ENCODE data around the gene LHFPL6. TPM values are rescaled to one million over a fixed set of nuclear protein-coding genes. Genes with fewer than 3 reads are reported as not detected.

LHFPL6 gene
- total RNA-seq, 4 donors from 2014 or later, result 12.8 to 27.3 (median 22.5) TPM

GRCh38 chr13:39631307-39631706 is 28.3 kb upstream of the LHFPL6 start:
- no peak for TF ChIP-seq POLR2A (IDR thresholded peaks at IDR 0.05)
- TF ChIP-seq, protein P1, sequence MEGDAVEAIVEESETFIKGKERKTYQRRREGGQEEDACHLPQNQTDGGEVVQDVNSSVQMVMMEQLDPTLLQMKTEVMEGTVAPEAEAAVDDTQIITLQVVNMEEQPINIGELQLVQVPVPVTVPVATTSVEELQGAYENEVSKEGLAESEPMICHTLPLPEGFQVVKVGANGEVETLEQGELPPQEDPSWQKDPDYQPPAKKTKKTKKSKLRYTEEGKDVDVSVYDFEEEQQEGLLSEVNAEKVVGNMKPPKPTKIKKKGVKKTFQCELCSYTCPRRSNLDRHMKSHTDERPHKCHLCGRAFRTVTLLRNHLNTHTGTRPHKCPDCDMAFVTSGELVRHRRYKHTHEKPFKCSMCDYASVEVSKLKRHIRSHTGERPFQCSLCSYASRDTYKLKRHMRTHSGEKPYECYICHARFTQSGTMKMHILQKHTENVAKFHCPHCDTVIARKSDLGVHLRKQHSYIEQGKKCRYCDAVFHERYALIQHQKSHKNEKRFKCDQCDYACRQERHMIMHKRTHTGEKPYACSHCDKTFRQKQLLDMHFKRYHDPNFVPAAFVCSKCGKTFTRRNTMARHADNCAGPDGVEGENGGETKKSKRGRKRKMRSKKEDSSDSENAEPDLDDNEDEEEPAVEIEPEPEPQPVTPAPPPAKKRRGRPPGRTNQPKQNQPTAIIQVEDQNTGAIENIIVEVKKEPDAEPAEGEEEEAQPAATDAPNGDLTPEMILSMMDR (IDR thresholded peaks at IDR 0.05), result no peak
- intact Hi-C loops (cut with DNase I; ENCODE audit: low total_unique reads), result no loop called here
- no peak overlapping the region for H3K4me3 ChIP-seq (ENCODE audit: low read depth, poor library complexity, severe bottlenecking)
- WGBS, 2 donors, result 72 to 88% methylated on average over 1 of the region's 1 CpG
- DNase-seq (ENCODE audit: low spot score in 2 of 2), result no peak

DNA sequence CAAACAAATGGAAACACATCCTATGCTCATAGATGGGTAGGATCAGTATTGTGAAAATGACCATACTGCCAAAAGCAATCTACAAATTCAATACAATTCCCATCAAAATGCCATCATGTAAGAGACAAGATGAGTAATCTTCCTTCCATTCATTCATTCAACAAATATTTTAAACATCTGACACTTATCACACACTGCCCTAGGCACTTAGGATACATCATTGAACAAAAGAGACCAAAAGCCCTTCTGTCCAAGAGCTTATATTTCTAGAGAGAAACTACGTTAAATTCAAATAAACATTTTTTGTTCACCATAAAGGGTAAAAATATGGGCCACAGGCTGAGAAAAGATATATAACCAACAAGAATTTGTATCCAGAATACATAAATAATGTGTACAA is 20.5 kb upstream of the LHFPL6 start:
- WGBS, 2 donors, result 80 to 91% methylated on average over 1 of the region's 1 CpG
- no peak for DNase-seq (ENCODE audit: low spot score in 2 of 2)
- intact Hi-C loops (cut with DNase I; ENCODE audit: low total_unique reads), result no loop called here
- TF ChIP-seq, protein P1 (IDR thresholded peaks at IDR 0.05), result no peak
- no peak for TF ChIP-seq POLR2A (IDR thresholded peaks at IDR 0.05)
- no peak overlapping the region for H3K4me3 ChIP-seq (ENCODE audit: low read depth, poor library complexity, severe bottlenecking)

DNA sequence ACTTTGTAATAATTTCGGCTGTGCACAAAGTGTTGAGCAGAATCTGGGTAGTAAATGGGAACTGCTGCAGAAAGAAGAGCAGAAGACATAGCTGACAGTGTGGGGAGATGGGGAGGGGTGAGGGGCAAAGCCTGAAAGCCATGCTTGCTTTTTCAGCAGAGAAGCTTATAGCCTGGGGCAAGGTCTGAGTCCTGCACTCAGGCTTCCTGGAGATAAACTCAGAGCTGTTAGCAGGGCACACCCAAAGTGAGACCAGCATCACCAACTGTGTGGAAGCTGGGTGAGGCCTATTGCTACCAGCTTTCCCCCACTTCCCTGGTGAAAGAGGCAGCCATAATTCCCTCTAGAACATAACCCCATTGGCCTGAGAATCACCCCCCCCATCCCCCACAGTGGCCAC is 15.6 kb upstream of the LHFPL6 start:
- H3K4me3 ChIP-seq (ENCODE audit: low read depth, poor library complexity, severe bottlenecking), result no peak overlapping the region
- intact Hi-C loops (cut with DNase I; ENCODE audit: low total_unique reads), result loop anchor here (10.0 kb wide), 1 partner anchor 344 kb away; no protein-coding TSS in a partner anchor
- WGBS, 2 donors, result 40 to 71% methylated on average over 1 of the region's 1 CpG
- no peak for TF ChIP-seq POLR2A (IDR thresholded peaks at IDR 0.05)
- TF ChIP-seq, protein P1 (IDR thresholded peaks at IDR 0.05), result no peak
- no peak for DNase-seq (ENCODE audit: low spot score in 2 of 2)

DNA sequence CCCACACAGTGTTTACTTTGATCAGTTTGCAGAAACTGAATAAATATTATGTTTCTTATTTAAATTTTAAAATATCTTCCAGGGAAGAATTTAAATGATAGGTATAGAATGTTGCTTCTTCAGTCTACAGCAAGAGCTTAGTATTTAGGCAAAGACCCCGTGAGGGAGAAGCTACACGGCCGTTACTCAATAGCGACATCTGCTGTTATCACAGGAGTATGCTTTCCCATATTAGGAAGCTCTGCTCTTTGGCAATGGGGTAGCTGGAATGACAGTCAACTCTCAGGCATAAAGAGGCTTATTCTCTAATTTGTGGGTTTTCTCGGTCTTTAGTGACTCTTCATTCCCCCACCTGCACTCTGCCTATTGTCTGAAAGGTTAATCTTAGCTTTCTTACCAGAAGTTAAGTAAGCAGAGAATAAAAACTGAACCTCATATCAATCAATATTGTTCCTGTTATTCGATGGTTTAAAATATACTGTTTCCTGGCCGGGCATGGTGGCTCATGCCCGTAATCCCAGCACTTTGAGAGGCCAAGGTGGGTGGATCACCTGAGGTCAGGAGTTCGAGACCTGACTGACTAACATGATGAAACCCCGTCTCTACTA is 13.2 kb upstream of the LHFPL6 start:
- 29 to 33% methylated on average over 10 of the region's 10 CpGs for WGBS, 2 donors
- peak in 1 of 2 donors; percentile 38 for DNase-seq (ENCODE audit: low spot score in 2 of 2)
- intact Hi-C loops (cut with DNase I; ENCODE audit: low total_unique reads), result loop anchor here (10.0 kb wide), 1 partner anchor 341 kb away; no protein-coding TSS in a partner anchor
- H3K4me3 ChIP-seq (ENCODE audit: low read depth, poor library complexity, severe bottlenecking), result no peak overlapping the region
- no peak for TF ChIP-seq POLR2A (IDR thresholded peaks at IDR 0.05)
- TF ChIP-seq, protein P1 (IDR thresholded peaks at IDR 0.05), result peak in 1 of 3 donors; percentile 54

- intact Hi-C loops (cut with DNase I; ENCODE audit: low total_unique reads), result loop anchor here (5.0 to 10.0 kb wide), 2 partner anchors 337 to 465 kb away; no protein-coding TSS in a partner anchor
- no peak overlapping the region for H3K4me3 ChIP-seq (ENCODE audit: low read depth, poor library complexity, severe bottlenecking)
- peak; percentile 85 to 88 for DNase-seq (ENCODE audit: low spot score in 2 of 2)
- WGBS, 2 donors, result 55 to 58% methylated on average over 5 of the region's 5 CpGs
- TF ChIP-seq, protein P1 (IDR thresholded peaks at IDR 0.05), result peak in 1 of 3 donors; percentile 87
- no peak for TF ChIP-seq POLR2A (IDR thresholded peaks at IDR 0.05)
These were observed 9.1 kb upstream of the LHFPL6 start for GRCh38 chr13:39612023-39612637.
